ENCODE measurements around the gene SYNC.

SYNC gene

GRCh38 chr1:32736812-32737791, 34.5 kb upstream of the SYNC start:
- TF ChIP-seq CTCF (IDR thresholded peaks at IDR 0.05; ENCODE audit: borderline replicate concordance, control extremely low read depth, extremely low read depth, insufficient read depth, missing control alignments) = no peak
- no peak for DNase-seq (ENCODE audit: low spot score)
- in situ Hi-C loops (cut with MboI; ENCODE audit: low sequenced_read_pairs, unreplicated experiment) = no loop called here

- DNase-seq (ENCODE audit: low spot score) = peak; percentile 71
- TF ChIP-seq CTCF (IDR thresholded peaks at IDR 0.05; ENCODE audit: borderline replicate concordance, control extremely low read depth, extremely low read depth, insufficient read depth, missing control alignments) = no peak
- in situ Hi-C loops (cut with MboI; ENCODE audit: low sequenced_read_pairs, unreplicated experiment) = no loop called here
Observed at GRCh38 chr1:32733582-32734321, 31.2 kb upstream of the SYNC start.

- in situ Hi-C loops (cut with MboI; ENCODE audit: low sequenced_read_pairs, unreplicated experiment) = no loop called here
- TF ChIP-seq CTCF (IDR thresholded peaks at IDR 0.05; ENCODE audit: borderline replicate concordance, control extremely low read depth, extremely low read depth, insufficient read depth, missing control alignments) = no peak
- DNase-seq (ENCODE audit: low spot score) = no peak
Observed at GRCh38 chr1:32729254-32730046, 26.9 kb upstream of the SYNC start.

GRCh38 chr1:32728413-32729077, 26.0 kb upstream of the SYNC start:
- no peak for TF ChIP-seq CTCF (IDR thresholded peaks at IDR 0.05; ENCODE audit: borderline replicate concordance, control extremely low read depth, extremely low read depth, insufficient read depth, missing control alignments)
- in situ Hi-C loops (cut with MboI; ENCODE audit: low sequenced_read_pairs, unreplicated experiment) = no loop called here

GRCh38 chr1:32727876-32728275, 25.3 kb upstream of the SYNC start:
- in situ Hi-C loops (cut with MboI; ENCODE audit: low sequenced_read_pairs, unreplicated experiment) = no loop called here
- TF ChIP-seq CTCF (IDR thresholded peaks at IDR 0.05; ENCODE audit: borderline replicate concordance, control extremely low read depth, extremely low read depth, insufficient read depth, missing control alignments) = no peak
- DNase-seq (ENCODE audit: low spot score) = no peak

More at GRCh38 chr1:32728413-32729077, 26.0 kb upstream of the SYNC start:
- no peak for DNase-seq (ENCODE audit: low spot score)

Measured in GM13976 (cell line).